MCF 10A (cell line): Measurements from ENCODE around the gene KANK4. TPM values are rescaled to one million over a fixed set of nuclear protein-coding genes. Genes with fewer than 3 reads are reported as not detected.
A peak's percentile ranks its signal among the peaks of the same experiment; 100 is the strongest.

Source experiments
- BruUV-seq: library from RNA; stranded (reverse); fragments of 400-500 nt; replicated peaks from 2 replicates; lab custom pipeline; 2021; lab: Mats Ljungman, UMichigan
- CTCF ChIA-PET: fragments of 300-600 bp; sonication (Branson Sonifier 250); formaldehyde crosslinking; extraction: SDS; loops from one replicate; lab custom pipeline; 2021; ENCODE audit warnings: antibody characterized with exemption, inconsistent platforms; lab: Yijun Ruan, JAX
- POLR2A ChIA-PET: fragments of 300-600, 350-650 bp; sonication (Branson Sonifier 250); formaldehyde crosslinking; extraction: SDS; loops from one replicate; lab custom pipeline; 2020; ENCODE audit warnings: antibody characterized with exemption, inconsistent platforms; lab: Yijun Ruan, JAX
- DNase-seq: peaks from one replicate; pipeline ENCODE4 v3.0.0-alpha.2; 2018; ENCODE audit not compliant: unreplicated experiment
- H3K27ac Mint-ChIP-seq: one replicate; pipeline ENCODE4 v1.8.0; 2022; ENCODE audit warnings: mild to moderate bottlenecking, low read depth, mixed read lengths; ENCODE audit not compliant: unreplicated experiment
- H3K27me3 Mint-ChIP-seq: one replicate; pipeline ENCODE4 v1.8.0; 2022; ENCODE audit warnings: mixed read lengths; ENCODE audit not compliant: insufficient read depth, unreplicated experiment
- H3K36me3 Mint-ChIP-seq: one replicate; pipeline ENCODE4 v1.8.0; 2022; ENCODE audit warnings: mild to moderate bottlenecking, moderate library complexity, mixed read lengths; ENCODE audit not compliant: insufficient read depth, unreplicated experiment
- H3K4me1 Mint-ChIP-seq: one replicate; pipeline ENCODE4 v1.8.0; 2022; ENCODE audit warnings: mixed read lengths; ENCODE audit not compliant: insufficient read depth, unreplicated experiment
- H3K4me3 Mint-ChIP-seq: one replicate; pipeline ENCODE4 v1.8.0; 2022; ENCODE audit warnings: mild to moderate bottlenecking, moderate library complexity, mixed read lengths; ENCODE audit not compliant: unreplicated experiment
- H3K9me3 Mint-ChIP-seq: one replicate; pipeline ENCODE4 v1.8.0; 2022; ENCODE audit warnings: mixed read lengths; ENCODE audit not compliant: unreplicated experiment
- intact Hi-C: fragments of 100-400 bp; cut with micrococcal nuclease; formaldehyde crosslinking; loops from 2 replicates; pipeline ENCODE4 v1.14.1; 2022
- total RNA-seq: library from RNA; stranded (reverse); gene quantifications from 2 replicates; pipeline ENCODE4 v1.2.3, GENCODE V29; 2022
- TF ChIP-seq, protein P1 (sequence below): fragments of 200-600 bp; IDR thresholded peaks from one replicate; pipeline ENCODE4 v1.8.0; 2022; ENCODE audit warnings: antibody characterized with exemption, mild to moderate bottlenecking; ENCODE audit not compliant: unreplicated experiment

Gene KANK4
- total RNA-seq, 1 experiment from 2014 or later = 0.51 TPM

DNA sequence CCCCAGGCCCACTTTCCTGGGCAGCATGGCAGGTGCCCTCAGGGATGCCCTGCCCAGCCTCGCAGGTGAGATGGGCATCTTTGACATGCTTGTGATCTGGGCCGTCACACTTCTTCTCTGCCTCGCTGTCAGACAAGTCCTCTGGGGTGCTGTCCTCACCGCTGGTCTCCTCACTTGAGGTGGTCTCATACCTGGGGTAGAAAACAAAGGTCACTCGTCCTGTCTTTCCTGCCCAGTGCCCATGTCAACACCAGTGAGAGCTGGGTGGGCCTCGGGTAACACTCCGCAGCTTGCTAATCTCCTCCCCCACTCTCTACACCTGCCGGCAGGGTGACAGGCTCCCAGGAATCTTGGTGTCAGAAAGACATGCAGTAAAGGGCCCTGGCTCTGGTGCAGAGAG is 50.9 kb downstream of the KANK4 start:
- H3K36me3 Mint-ChIP-seq = no peaks in the 10 kb centered on the region
- CTCF ChIA-PET = interaction anchor here (0.6 kb wide), 1 partner anchor 38 kb away, joined by 4 read pairs; no protein-coding TSS in a partner anchor
- no peak for DNase-seq
- TF ChIP-seq, protein P1, sequence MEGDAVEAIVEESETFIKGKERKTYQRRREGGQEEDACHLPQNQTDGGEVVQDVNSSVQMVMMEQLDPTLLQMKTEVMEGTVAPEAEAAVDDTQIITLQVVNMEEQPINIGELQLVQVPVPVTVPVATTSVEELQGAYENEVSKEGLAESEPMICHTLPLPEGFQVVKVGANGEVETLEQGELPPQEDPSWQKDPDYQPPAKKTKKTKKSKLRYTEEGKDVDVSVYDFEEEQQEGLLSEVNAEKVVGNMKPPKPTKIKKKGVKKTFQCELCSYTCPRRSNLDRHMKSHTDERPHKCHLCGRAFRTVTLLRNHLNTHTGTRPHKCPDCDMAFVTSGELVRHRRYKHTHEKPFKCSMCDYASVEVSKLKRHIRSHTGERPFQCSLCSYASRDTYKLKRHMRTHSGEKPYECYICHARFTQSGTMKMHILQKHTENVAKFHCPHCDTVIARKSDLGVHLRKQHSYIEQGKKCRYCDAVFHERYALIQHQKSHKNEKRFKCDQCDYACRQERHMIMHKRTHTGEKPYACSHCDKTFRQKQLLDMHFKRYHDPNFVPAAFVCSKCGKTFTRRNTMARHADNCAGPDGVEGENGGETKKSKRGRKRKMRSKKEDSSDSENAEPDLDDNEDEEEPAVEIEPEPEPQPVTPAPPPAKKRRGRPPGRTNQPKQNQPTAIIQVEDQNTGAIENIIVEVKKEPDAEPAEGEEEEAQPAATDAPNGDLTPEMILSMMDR = no peak
- POLR2A ChIA-PET = no interaction called here
- no TSS peak for BruUV-seq
- H3K4me1 Mint-ChIP-seq = no peaks in the 10 kb centered on the region
- no peaks in the 10 kb centered on the region for H3K27me3 Mint-ChIP-seq
- H3K4me3 Mint-ChIP-seq = no peak overlapping the region
- H3K27ac Mint-ChIP-seq = no peak overlapping the region
- intact Hi-C loops = no loop called here
- no peaks in the 10 kb centered on the region for H3K9me3 Mint-ChIP-seq

DNA sequence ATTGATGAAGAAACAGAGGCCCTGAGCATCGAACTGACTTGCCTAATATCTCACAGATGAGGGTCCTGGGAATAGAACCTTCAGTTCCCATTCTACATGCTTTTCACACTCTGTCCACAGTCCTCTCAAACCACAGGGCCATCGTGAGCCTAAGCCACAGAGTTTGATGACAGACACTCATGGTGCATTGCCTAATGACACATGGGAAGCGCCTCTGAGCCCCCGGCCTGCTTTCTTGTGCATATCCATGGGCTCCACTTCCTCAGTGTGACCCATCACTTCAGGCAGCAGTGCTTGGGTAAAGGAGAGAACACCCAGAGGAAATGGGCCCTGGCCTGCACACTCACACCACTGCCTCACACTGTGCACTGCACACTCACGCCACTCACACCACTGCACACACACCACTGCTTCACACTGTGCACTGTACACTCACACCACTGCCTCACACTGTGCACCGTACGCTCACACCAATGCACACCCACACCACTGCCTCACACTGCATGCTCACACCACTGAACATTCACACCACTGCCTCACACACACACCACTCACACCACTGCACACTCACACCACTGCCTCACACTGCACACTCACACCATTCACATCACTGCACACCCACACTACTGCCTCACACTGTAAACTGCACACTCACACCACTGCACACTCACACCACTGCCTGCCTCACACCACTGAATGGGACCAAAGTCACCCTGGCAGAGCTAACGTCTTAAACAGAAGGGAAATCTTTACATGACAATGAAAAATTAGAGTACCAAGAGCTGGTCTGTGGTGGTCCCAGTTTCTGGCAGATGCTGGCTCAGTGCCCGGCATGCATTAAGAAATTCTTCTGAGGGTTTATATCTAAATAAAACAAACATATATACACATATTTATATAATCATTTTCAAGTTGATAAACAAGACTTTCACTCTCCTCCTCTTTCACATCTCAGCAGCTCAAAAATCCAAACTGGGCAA is 53.0 kb downstream of the KANK4 start:
- BruUV-seq = no TSS peak
- Mint-ChIP-seq H3K27me3 (no peaks in the 10 kb centered on the region), H3K4me1 (no peaks in the 10 kb centered on the region), H3K27ac (peak overlapping the region; percentile 17), H3K36me3 (no peaks in the 10 kb centered on the region), H3K9me3 (no peaks in the 10 kb centered on the region), H3K4me3 (no peak overlapping the region)
- intact Hi-C loops = no loop called here
- ChIA-PET POLR2A (no interaction called here), CTCF (interaction anchor here (0.7 kb wide), 1 partner anchor 20 kb away, joined by 3 read pairs; no protein-coding TSS in a partner anchor)
- TF ChIP-seq, protein P1 = no peak
- no peak for DNase-seq

DNA sequence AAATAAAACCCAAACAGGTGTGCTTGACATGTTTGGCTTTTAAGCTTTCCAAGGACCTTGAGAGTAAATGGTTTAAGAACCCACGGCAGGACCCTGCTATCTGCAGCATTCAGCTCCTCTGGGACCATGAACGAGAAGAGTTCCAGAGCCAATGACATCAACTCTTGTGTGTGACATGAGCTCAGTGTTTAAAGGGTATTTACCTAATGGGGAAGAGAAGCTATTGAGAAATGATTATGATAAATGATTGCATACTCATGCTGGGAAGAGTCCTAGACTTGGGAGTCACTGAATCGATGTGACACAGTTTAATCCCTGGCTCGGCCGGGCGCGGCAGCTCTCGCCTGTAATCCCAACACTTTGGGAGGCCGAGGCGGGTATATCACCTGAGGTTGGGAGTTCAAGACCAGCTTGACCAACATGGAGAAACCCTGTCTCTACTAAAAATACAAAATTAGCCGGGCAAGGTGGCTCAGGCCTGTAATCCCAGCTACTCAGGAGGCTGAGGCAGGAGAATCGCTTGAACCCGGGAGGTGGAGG is 55.4 kb downstream of the KANK4 start:
- BruUV-seq = no TSS peak
- Mint-ChIP-seq H3K4me3 (no peak overlapping the region), H3K27me3 (no peaks in the 10 kb centered on the region), H3K4me1 (no peaks in the 10 kb centered on the region), H3K9me3 (no peaks in the 10 kb centered on the region), H3K36me3 (no peaks in the 10 kb centered on the region), H3K27ac (no peak overlapping the region)
- TF ChIP-seq, protein P1 = no peak
- intact Hi-C loops = no loop called here
- POLR2A ChIA-PET = interaction anchor here (1.2 kb wide), 1 partner anchor 21 kb away, joined by 4 read pairs; no protein-coding TSS in a partner anchor
- DNase-seq = no peak
- CTCF ChIA-PET = interaction anchor here (0.5 to 1.1 kb wide), 5 partner anchors 21 to 119 kb away, joined by 3 to 7 read pairs (median 3); partner anchors contain the start of gene KANK4
